Neural cell (in vitro differentiated cells): ENCODE results near the gene USP22. TPM values are rescaled to one million over a fixed set of nuclear protein-coding genes. Genes with fewer than 3 reads are reported as not detected.

Experiments
- H2AFZ ChIP-seq: fragments of 200-600, 300-800 bp; sonication (generic), shearing (Covaris generic); 2 replicates; pipeline ENCODE4 v1.6.0; 2014; ENCODE audit warnings: low read depth, mild to moderate bottlenecking, antibody characterized with exemption, low read length, moderate library complexity
- H3F3A ChIP-seq: fragments of 200-600 bp; shearing (Covaris generic); 2 replicates; pipeline ENCODE4 v1.6.1; 2016; ENCODE audit warnings: mild to moderate bottlenecking, moderate library complexity, mixed read lengths, antibody characterized with exemption, low read length; ENCODE audit not compliant: insufficient read depth, poor library complexity, severe bottlenecking
- H3K27ac ChIP-seq: fragments of 200-600, 300-800 bp; sonication (generic), shearing (Covaris generic); 2 replicates; pipeline ENCODE4 v1.5.1; 2014; ENCODE audit warnings: mild to moderate bottlenecking, low read length, moderate library complexity
- H3K27me3 ChIP-seq: fragments of 300-800, 200-600 bp; sonication (generic), shearing (Covaris generic); 2 replicates; pipeline ENCODE4 v1.6.0; 2014; ENCODE audit warnings: mild to moderate bottlenecking, low read depth, low read length, moderate library complexity; ENCODE audit not compliant: insufficient read depth
- H3K36me3 ChIP-seq: fragments of 300-800, 200-600 bp; sonication (generic), shearing (Covaris generic); 2 replicates; pipeline ENCODE4 v1.5.1; 2014; ENCODE audit warnings: mild to moderate bottlenecking, antibody characterized with exemption, low read length, moderate library complexity; ENCODE audit not compliant: insufficient read depth
- H3K4me2 ChIP-seq: fragments of 300-800, 200-600 bp; sonication (generic), shearing (Covaris generic); 2 replicates; pipeline ENCODE4 v1.6.0; 2014; ENCODE audit warnings: mild to moderate bottlenecking, low read length
- H3K4me3 ChIP-seq: fragments of 300-800, 200-600 bp; sonication (generic), shearing (Covaris generic); 2 replicates; pipeline ENCODE4 v1.5.1; 2014; ENCODE audit warnings: mild to moderate bottlenecking, low read length, moderate library complexity
- H3K79me2 ChIP-seq: fragments of 200-600 bp; shearing (Covaris generic); replicated peaks from 2 replicates; pipeline ENCODE4 v1.6.0; 2014; ENCODE audit warnings: mild to moderate bottlenecking, low read length, moderate library complexity; ENCODE audit not compliant: insufficient read depth
- H3K9ac ChIP-seq: fragments of 300-800, 200-600 bp; sonication (generic), shearing (Covaris generic); 2 replicates; pipeline ENCODE4 v1.6.1; 2016; ENCODE audit warnings: mild to moderate bottlenecking, low read length, mixed read lengths
- H3K9me2 ChIP-seq: fragments of 200-600 bp; shearing (Covaris generic); 2 replicates; pipeline ENCODE4 v1.6.1; 2016; ENCODE audit warnings: mild to moderate bottlenecking, low read length, mixed read lengths; ENCODE audit not compliant: insufficient read depth
- H3K9me3 ChIP-seq: fragments of 200-600, 300-800 bp; sonication (generic), shearing (Covaris generic); 2 replicates; pipeline ENCODE4 v1.6.1; 2016; ENCODE audit warnings: mild to moderate bottlenecking, mixed run types, low read length, moderate library complexity, mixed read lengths
- H4K20me1 ChIP-seq: fragments of 200-600 bp; shearing (Covaris generic); 2 replicates; pipeline ENCODE4 v1.6.1; 2016; ENCODE audit warnings: mild to moderate bottlenecking, mixed run types; ENCODE audit not compliant: insufficient read depth
- EP300 ChIP-seq: fragments of 450-650 bp; conservative IDR thresholded peaks from 2 replicates; pipeline ENCODE4 v1.6.1; 2014; ENCODE audit warnings: antibody characterized with exemption, mild to moderate bottlenecking, moderate library complexity; ENCODE audit not compliant: poor library complexity, severe bottlenecking
- EZH2 ChIP-seq: fragments of 200-600, 300-800 bp; shearing (Covaris generic), sonication (generic); IDR thresholded peaks from 2 replicates; pipeline ENCODE4 v1.6.1; 2014; ENCODE audit warnings: antibody characterized with exemption, low read length, borderline replicate concordance, mild to moderate bottlenecking; ENCODE audit not compliant: insufficient read depth, poor library complexity, severe bottlenecking
- MXI1 ChIP-seq: fragments of 450-650 bp; conservative IDR thresholded peaks from 2 replicates; pipeline ENCODE4 v1.6.1; 2014; ENCODE audit warnings: antibody characterized with exemption, mild to moderate bottlenecking; ENCODE audit not compliant: poor library complexity, severe bottlenecking
- POLR2AphosphoS5 ChIP-seq: IDR thresholded peaks from 2 replicates; pipeline ENCODE4 v1.6.1; 2012
- RAD21 ChIP-seq: fragments of 450-650 bp; conservative IDR thresholded peaks from 2 replicates; pipeline ENCODE4 v1.6.1; 2014; ENCODE audit warnings: antibody characterized with exemption, mild to moderate bottlenecking, moderate library complexity
- REST ChIP-seq: IDR thresholded peaks from 2 replicates; pipeline ENCODE4 v1.6.1; 2012; ENCODE audit warnings: borderline replicate concordance
- TAF1 ChIP-seq: IDR thresholded peaks from 2 replicates; pipeline ENCODE4 v1.6.1; 2012; ENCODE audit warnings: low read depth
- polyA plus RNA-seq: library from polyadenylated mRNA; depleted of rRNA; stranded (reverse); fragments of >200 nt; gene quantifications from 2 replicates; pipeline ENCODE4 v1.2.3, GENCODE V29; 2014

The USP22 gene
- polyA plus RNA-seq, 1 donor from 2014 or later: 269 TPM

- Histone ChIP-seq H4K20me1 (no peaks in the 10 kb centered on the region), H3K36me3 (no peaks in the 10 kb centered on the region), H3K4me2 (no peak overlapping the region), H3K9me2 (no peaks in the 10 kb centered on the region), H3K4me3 (no peak overlapping the region), H3K9me3 (no peaks in the 10 kb centered on the region), H3K9ac (no peak overlapping the region), H2AFZ (no peak overlapping the region), H3F3A (no peaks in the 10 kb centered on the region), H3K27ac (no peak overlapping the region), H3K79me2 (no peaks in the 10 kb centered on the region), H3K27me3 (no peaks in the 10 kb centered on the region)
- TF ChIP-seq POLR2AphosphoS5: no peak
- TF ChIP-seq EP300: no peak
- no peak for TF ChIP-seq REST
- TF ChIP-seq EZH2: no peak
Observed at GRCh38 chr17:21089933-21090901, 47.4 kb upstream of the USP22 start.

GRCh38 chr17:21089145-21089544, 46.3 kb upstream of the USP22 start:
- Histone ChIP-seq H3K9me3 (no peaks in the 10 kb centered on the region), H3K36me3 (no peaks in the 10 kb centered on the region), H3F3A (no peaks in the 10 kb centered on the region), H3K79me2 (no peaks in the 10 kb centered on the region), H3K9me2 (no peaks in the 10 kb centered on the region), H3K27me3 (no peaks in the 10 kb centered on the region), H2AFZ (no peak overlapping the region), H3K4me2 (no peak overlapping the region), H4K20me1 (no peaks in the 10 kb centered on the region), H3K27ac (no peak overlapping the region), H3K9ac (no peak overlapping the region), H3K4me3 (no peak overlapping the region)
- TF ChIP-seq TAF1: no peak
- no peak for TF ChIP-seq POLR2AphosphoS5
- TF ChIP-seq RAD21: no peak
- TF ChIP-seq MXI1: no peak
- TF ChIP-seq REST: no peak
